Mammary epithelial cell (primary cell): ENCODE data around the gene NNAT.

Experiments used
- CTCF ChIP-seq, 2 donors: IDR thresholded peaks in 1 of 2; conservative IDR thresholded peaks in 1 of 2; 2 replicates each; pipeline ENCODE4 v1.5.1; 2011 to 2012; ENCODE audit warnings: inconsistent platforms in 2 of 2, low read length in 2 of 2, mild to moderate bottlenecking in 2 of 2, control low read depth in 1 of 2, low read depth in 1 of 2; ENCODE audit not compliant: insufficient read depth in 1 of 2; ENCODE audit errors: extremely low read depth in 1 of 2
- EZH2 ChIP-seq: IDR thresholded peaks from 2 replicates; pipeline ENCODE4 v1.6.1; 2012; ENCODE audit warnings: low read length, inconsistent platforms, borderline replicate concordance

- TF ChIP-seq CTCF (conservative IDR thresholded peaks at IDR 0.05 in 1 of 2, IDR thresholded peaks at IDR 0.05 in 1 of 2; ENCODE audit: extremely low read depth in 1 of 2, insufficient read depth in 1 of 2, low read depth in 1 of 2, low read length in 2 of 2) (no peak), EZH2 (no peak)
Observed at GRCh38 chr20:37526238-37526838, 5.3 kb downstream of the NNAT start.
